ENCODE data around the gene APIP. TPM values are rescaled to one million over a fixed set of nuclear protein-coding genes. Genes with fewer than 3 reads are reported as not detected.

The APIP gene
- total RNA-seq, 1 experiment from 2014 or later = 31.3 TPM

GRCh38 chr11:34907934-34908593 is 8.1 kb downstream of the APIP start:
- Histone ChIP-seq H3K4me2 (ENCODE audit: insufficient read depth, insufficient read length, low read length) (peak overlapping the region; percentile 6), H3K4ac (ENCODE audit: low read depth, low read length) (no peak overlapping the region), H3K56ac (ENCODE audit: insufficient read length, low read depth, low read length) (no peak overlapping the region), H4K8ac (replicated peaks; ENCODE audit: insufficient read length, low read depth, low read length) (no peak overlapping the region), H3K14ac (ENCODE audit: insufficient read depth, low read length) (no peak overlapping the region), H4K91ac (ENCODE audit: insufficient read length, low read depth, low read length) (no peak overlapping the region), H3K27me3 (ENCODE audit: insufficient read depth, low read length) (no peaks in the 10 kb centered on the region), H2BK5ac (ENCODE audit: insufficient read length, low read length) (no peak overlapping the region), H4K5ac (ENCODE audit: insufficient read length, low read depth, low read length) (no peak overlapping the region), H3K18ac (ENCODE audit: insufficient read length, low read depth, low read length) (no peak overlapping the region), H4K20me1 (ENCODE audit: control insufficient read depth, insufficient read depth, insufficient read length) (no peaks in the 10 kb centered on the region), H3K23ac (ENCODE audit: insufficient read length, low read depth, low read length) (no peak overlapping the region), H3K4me1 (ENCODE audit: insufficient read depth, low read length) (peaks cover 5% of the 10 kb centered on the region; the same call in 1 of the 2 replicates), H2AFZ (ENCODE audit: low read length) (no peak overlapping the region), H3K79me2 (ENCODE audit: insufficient read depth, low read length) (peaks cover 2% of the 10 kb centered on the region; the same call in 1 of the 2 replicates), H2BK20ac (ENCODE audit: low read depth, low read length, poor library complexity, severe bottlenecking) (no peak overlapping the region), H3T11ph (ENCODE audit: low read length) (no peak overlapping the region), H2AK5ac (ENCODE audit: insufficient read length, low read length) (no peak overlapping the region), H2BK15ac (ENCODE audit: low read depth, low read length) (no peak overlapping the region), H3K23me2 (ENCODE audit: insufficient read length, low read depth, low read length, poor library complexity, severe bottlenecking) (no peaks in the 10 kb centered on the region), H3K79me1 (ENCODE audit: insufficient read depth, low read depth, low read length, poor library complexity, severe bottlenecking) (no peaks in the 10 kb centered on the region), H2BK120ac (ENCODE audit: low read depth, low read length, poor library complexity, severe bottlenecking) (no peak overlapping the region), H3K9ac (ENCODE audit: extremely low read depth, insufficient read length, low read length) (no peak overlapping the region), H3K27ac (ENCODE audit: insufficient read length, low read depth, low read length) (no peak overlapping the region), H2BK12ac (ENCODE audit: insufficient read length, low read depth, low read length) (no peak overlapping the region), H3K9me3 (ENCODE audit: control insufficient read depth, low read depth, low read length) (no peaks in the 10 kb centered on the region)
- H3K4me1 Mint-ChIP-seq = peaks cover 2 to 9% of the 10 kb centered on the region in 2 experiments; a peak in 3 of 4 replicates
- H3K9me3 Mint-ChIP-seq = peaks cover 0 to 8% of the 10 kb centered on the region in 2 experiments; a peak in 3 of 5 replicates
- no peak overlapping the region for H3K4me3 Mint-ChIP-seq
- TF ChIP-seq, protein P1, sequence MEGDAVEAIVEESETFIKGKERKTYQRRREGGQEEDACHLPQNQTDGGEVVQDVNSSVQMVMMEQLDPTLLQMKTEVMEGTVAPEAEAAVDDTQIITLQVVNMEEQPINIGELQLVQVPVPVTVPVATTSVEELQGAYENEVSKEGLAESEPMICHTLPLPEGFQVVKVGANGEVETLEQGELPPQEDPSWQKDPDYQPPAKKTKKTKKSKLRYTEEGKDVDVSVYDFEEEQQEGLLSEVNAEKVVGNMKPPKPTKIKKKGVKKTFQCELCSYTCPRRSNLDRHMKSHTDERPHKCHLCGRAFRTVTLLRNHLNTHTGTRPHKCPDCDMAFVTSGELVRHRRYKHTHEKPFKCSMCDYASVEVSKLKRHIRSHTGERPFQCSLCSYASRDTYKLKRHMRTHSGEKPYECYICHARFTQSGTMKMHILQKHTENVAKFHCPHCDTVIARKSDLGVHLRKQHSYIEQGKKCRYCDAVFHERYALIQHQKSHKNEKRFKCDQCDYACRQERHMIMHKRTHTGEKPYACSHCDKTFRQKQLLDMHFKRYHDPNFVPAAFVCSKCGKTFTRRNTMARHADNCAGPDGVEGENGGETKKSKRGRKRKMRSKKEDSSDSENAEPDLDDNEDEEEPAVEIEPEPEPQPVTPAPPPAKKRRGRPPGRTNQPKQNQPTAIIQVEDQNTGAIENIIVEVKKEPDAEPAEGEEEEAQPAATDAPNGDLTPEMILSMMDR (conservative IDR thresholded peaks at IDR 0.05) = no peak
- H3K27me3 Mint-ChIP-seq (ENCODE audit: low read depth) = no peaks in the 10 kb centered on the region
- DNase-seq = no peak
- H3K27ac Mint-ChIP-seq = no peak overlapping the region
- no CpG with 5 or more reads among the region's 3 CpGs for WGBS (ENCODE audit: extremely low coverage, insufficient read length, low lambda C conversion rate)
- peaks cover 15 to 16% (median 15%) of the 10 kb centered on the region in 3 experiments for H3K36me3 Mint-ChIP-seq (ENCODE audit: insufficient read depth in 1 of 3, low read depth in 3 of 3)
